PFSK-1 (cell line): Measurements from ENCODE around the gene TTC9.

Experiments used
- FOXP2 ChIP-seq: optimal IDR thresholded peaks from 2 replicates; pipeline ENCODE3; 2011; ENCODE audit warnings: borderline replicate concordance, control low read depth, inconsistent platforms; ENCODE audit not compliant: insufficient read depth; ENCODE audit errors: extremely low read length, extremely low read depth
- POLR2AphosphoS5 ChIP-seq: IDR thresholded peaks from 2 replicates; pipeline ENCODE4 v1.6.1; 2012; ENCODE audit warnings: low read depth, mild to moderate bottlenecking, control low read depth, low read length, moderate library complexity
- REST ChIP-seq, 2 experiments: IDR thresholded peaks; 2 replicates each; pipeline versions ENCODE4 v1.6.1 to v1.8.0; 2011 to 2012; ENCODE audit warnings: low read depth in 2 of 2, low read length in 2 of 2, control low read depth in 1 of 2, inconsistent platforms in 1 of 2, mild to moderate bottlenecking in 1 of 2, moderate library complexity in 1 of 2; ENCODE audit not compliant: insufficient read depth in 1 of 2
- SIN3A ChIP-seq: IDR thresholded peaks from 2 replicates; pipeline ENCODE4 v1.6.1; 2012; ENCODE audit warnings: mild to moderate bottlenecking, low read length, moderate library complexity, borderline replicate concordance; ENCODE audit not compliant: insufficient read depth
- TAF1 ChIP-seq: IDR thresholded peaks from 2 replicates; pipeline ENCODE4 v1.6.1; 2012; ENCODE audit warnings: low read length, control low read depth, borderline replicate concordance; ENCODE audit not compliant: insufficient read depth

The TTC9 gene

GRCh38 chr14:70599345-70599744 is 42.4 kb upstream of the TTC9 start:
- no peak for TF ChIP-seq POLR2AphosphoS5
- no peak for TF ChIP-seq FOXP2
- no peak for TF ChIP-seq SIN3A
- TF ChIP-seq TAF1: no peak
- no peak for TF ChIP-seq REST (IDR thresholded peaks at IDR 0.05; ENCODE audit: insufficient read depth in 1 of 2, low read depth in 2 of 2, low read length in 2 of 2)

DNA sequence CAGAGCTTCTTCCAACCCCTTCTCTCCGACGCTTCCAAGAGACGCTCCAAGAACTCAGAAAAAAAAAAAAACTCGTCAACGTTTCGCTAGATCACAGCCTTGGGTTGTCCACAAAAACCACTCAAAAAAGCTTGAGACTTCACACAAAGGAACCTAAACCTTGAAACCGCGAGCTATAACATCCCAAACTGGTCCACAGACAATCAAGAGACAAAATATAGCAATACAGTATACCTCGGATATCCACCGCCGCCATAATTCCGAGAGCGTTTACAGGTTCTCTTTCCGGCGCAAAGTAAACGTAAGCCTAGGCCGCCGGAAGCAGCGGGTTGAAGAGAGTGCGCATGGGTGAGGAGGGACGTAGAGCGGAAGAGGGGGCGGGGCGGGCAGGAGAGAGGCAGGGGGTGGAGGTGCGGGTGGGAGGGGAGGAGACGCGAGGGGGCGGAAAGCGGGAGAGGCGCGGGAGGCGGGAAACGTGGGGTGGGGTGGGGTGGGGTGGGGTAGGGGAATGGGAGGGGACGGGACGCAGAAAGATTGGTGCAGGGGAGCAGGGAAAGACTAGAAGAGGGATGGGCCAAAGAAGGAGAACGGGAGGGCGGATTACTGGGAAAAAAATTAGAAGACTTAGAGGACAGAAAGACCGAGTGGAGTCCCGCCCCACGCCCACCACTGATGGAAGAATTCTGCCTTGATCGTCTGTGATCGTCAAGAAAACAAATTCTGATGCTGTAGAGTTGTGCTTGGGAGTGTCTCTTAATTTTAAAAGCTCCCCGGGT is 41.1 kb upstream of the TTC9 start, which contains the start of gene MED6:
TSS of gene MED6 (minus strand) at position 274 of the 776 bp plus-strand sequence. CDS start at position 256, 18 bp downstream.
- TF ChIP-seq POLR2AphosphoS5: peak; percentile 64
- peak; percentile 66; the same call in 1 of the 2 replicates for TF ChIP-seq TAF1
- no peak for TF ChIP-seq FOXP2
- 0 out of 4 replicates have a peak, but pooled peaks of 1 of the 2 experiments have one; percentile 18 for TF ChIP-seq REST (IDR thresholded peaks at IDR 0.05; ENCODE audit: insufficient read depth in 1 of 2, low read depth in 2 of 2, low read length in 2 of 2)
- TF ChIP-seq SIN3A: no peak

DNA sequence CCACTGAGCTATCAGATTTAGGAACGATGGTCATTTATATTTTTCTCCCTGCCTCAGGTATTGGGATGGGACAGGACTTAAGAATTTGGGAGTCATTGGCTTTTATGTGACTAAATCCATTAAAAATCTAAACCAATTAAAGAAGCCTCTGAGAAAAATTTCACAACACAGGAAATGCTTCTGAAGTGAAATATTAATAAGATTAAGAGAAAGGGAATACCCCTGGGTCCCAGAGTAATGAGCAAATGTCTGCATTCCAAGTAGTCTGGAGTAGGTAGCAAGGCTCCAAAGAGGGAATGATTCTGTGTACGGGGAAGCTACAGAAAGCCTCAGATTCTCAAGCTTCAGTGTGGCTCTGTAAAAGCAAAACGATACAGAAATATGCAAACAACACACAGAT is 40.6 kb upstream of the TTC9 start:
- TF ChIP-seq FOXP2 (no peak), SIN3A (no peak), POLR2AphosphoS5 (no peak), REST (IDR thresholded peaks at IDR 0.05; ENCODE audit: insufficient read depth in 1 of 2, low read depth in 2 of 2, low read length in 2 of 2) (no peak), TAF1 (no peak)

DNA sequence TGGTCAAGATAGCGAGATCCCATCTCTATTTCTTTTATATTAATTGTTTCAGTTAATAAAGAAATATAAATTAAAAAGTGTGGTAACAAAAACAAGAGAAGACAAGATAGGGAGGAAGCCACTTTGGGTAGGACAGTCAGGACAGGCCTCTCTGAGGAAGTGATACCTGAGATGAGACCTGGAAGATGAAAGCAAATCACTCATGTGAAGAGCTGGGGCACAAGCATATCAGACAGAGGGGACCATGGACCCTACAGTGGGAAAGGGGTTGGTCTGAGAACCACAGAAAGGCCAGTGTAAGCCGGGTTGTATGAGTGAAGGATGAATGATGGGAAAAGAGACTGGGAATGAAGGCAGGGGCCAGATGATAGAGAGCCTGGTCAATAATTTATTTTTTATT is 39.5 kb upstream of the TTC9 start:
- TF ChIP-seq SIN3A (no peak), REST (IDR thresholded peaks at IDR 0.05; ENCODE audit: insufficient read depth in 1 of 2, low read depth in 2 of 2, low read length in 2 of 2) (no peak), POLR2AphosphoS5 (no peak), FOXP2 (no peak), TAF1 (no peak)
